Activated CD8-positive, alpha-beta T cell treated with anti-CD3 and anti-CD28 coated beads, Interleukin-2, amount 10 ng/mL, durations not matched to agents 7 days and 5 days (primary cell): ENCODE measurements around the gene FAM124B. TPM values are rescaled to one million over a fixed set of nuclear protein-coding genes. Genes with fewer than 3 reads are reported as not detected.
"Not testable (repeated sequence)": the region's sequence is repeated elsewhere in the genome, so short reads cannot be mapped to it uniquely, and the experiment has no call there.

ENCODE experiments used
- ATAC-seq: fragments of 150-1000 bp; cut with Tn5 transposase; one replicate; pipeline ENCODE4 v1.10.0; 2021; ENCODE audit warnings: moderate library complexity
- CTCF ChIA-PET: fragments of 350-600 bp; sonication (Branson Sonifier 250); formaldehyde crosslinking; loops from one replicate; lab custom pipeline; 2021; ENCODE audit warnings: antibody characterized with exemption; lab: Charles Lee
- POLR2A ChIA-PET: fragments of 350-600 bp; sonication (Branson Sonifier 250); formaldehyde crosslinking; loops from one replicate; lab custom pipeline; 2021; ENCODE audit warnings: antibody characterized with exemption; lab: Charles Lee
- DNase-seq: peaks from one replicate; pipeline ENCODE4 v3.0.0-alpha.2; 2020
- H3K27ac Mint-ChIP-seq: one replicate; pipeline ENCODE4 v1.8.0; 2021; ENCODE audit warnings: mild to moderate bottlenecking, mixed read lengths
- H3K27me3 Mint-ChIP-seq: one replicate; pipeline ENCODE4 v1.8.0; 2021; ENCODE audit warnings: low read depth, mixed read lengths
- H3K36me3 Mint-ChIP-seq: one replicate; pipeline ENCODE4 v1.8.0; 2021; ENCODE audit warnings: low read depth, mixed read lengths
- H3K4me1 Mint-ChIP-seq: one replicate; pipeline ENCODE4 v1.8.0; 2021; ENCODE audit warnings: low read depth, mixed read lengths
- H3K4me3 Mint-ChIP-seq: one replicate; pipeline ENCODE4 v1.8.0; 2021; ENCODE audit warnings: mild to moderate bottlenecking, mixed read lengths
- H3K9me3 Mint-ChIP-seq: one replicate; pipeline ENCODE4 v1.8.0; 2022; ENCODE audit warnings: mixed read lengths; ENCODE audit not compliant: insufficient read depth
- total RNA-seq, 2 experiments: library from RNA; stranded (reverse); gene quantifications; one replicate each; pipeline ENCODE4 v1.2.3, GENCODE V29; 2021

FAM124B gene
- total RNA-seq, 2 experiments from 2014 or later, result 0.16 to 0.21 TPM

DNA sequence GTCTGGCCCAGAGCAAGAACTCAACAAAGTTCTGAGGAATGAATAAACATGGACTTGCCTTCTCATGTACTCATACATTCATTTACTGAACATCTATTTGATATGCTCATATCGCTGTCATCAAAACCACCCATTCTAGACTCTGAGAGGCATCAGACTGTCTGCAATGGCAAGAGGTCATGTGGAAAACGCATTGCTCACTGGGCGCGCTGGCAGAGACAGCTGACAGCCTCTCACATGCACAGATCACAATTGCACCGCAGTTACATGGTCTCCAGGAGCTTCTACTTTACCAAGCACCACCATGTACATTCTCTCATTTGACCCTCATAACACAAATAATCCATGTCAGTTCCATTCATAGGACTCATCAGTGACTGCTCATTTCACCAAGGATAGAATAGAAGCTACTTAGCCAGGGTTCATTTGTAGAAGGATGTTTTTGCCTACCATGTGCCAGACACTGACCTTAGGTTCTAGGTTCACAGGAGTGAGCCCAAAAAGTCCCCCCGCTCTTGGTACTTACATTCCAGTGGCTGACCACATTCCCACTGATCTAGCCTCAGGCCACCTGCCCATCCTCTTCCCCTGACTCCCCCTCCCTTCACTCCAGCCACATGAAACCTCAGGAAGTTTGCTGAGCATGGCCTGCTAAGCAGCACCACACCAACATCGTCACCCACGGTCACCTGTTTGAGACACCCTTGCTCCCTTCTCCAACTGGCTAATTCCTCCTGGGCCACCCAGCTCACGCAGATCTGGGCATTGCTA is 6.1 kb downstream of the FAM124B start:
- ATAC-seq (no peak), DNase-seq (no peak)
- CTCF ChIA-PET, result no interaction called here
- H3K4me1 Mint-ChIP-seq, result no peaks in the 10 kb centered on the region
- no peaks in the 10 kb centered on the region for H3K36me3 Mint-ChIP-seq
- no peak overlapping the region for H3K27ac Mint-ChIP-seq
- H3K4me3 Mint-ChIP-seq, result no peak overlapping the region
- H3K9me3 Mint-ChIP-seq, result no peaks in the 10 kb centered on the region
- POLR2A ChIA-PET, result no interaction called here
- peaks cover 6% of the 10 kb centered on the region for H3K27me3 Mint-ChIP-seq

DNA sequence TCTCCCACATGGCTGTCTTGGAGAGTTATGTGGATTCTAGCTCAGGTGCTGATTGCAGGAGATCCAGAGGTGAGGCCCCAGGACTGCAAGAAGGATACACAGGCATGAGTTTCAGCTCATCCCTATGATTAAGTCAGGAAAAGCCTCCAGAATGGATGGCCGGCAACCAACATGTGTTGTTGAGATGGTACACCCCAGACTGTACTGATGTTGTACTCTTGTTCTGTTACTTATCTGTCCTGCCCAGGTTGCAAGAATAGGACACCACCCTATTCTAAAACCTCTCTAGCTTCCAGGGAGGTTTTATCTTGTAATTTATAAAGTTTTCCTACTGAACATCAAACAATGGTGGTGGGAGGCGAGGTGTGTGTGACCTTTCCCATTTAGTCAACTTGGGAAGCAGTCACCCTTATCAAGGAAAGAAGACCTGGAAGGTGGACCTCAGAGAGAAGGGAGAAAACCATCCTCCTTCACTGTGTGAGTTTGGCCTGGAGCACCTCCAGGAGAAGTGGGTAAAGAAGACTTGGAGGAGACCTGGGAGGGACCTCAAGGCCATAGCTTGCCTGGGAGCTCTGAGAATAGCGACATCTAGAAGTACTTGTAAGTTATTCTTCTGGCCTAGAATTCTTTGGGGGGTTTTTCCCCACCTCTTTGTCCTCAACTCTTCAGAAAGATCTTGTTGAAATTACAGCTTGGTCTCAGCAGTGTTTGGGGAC is 8.6 kb downstream of the FAM124B start:
- H3K9me3 Mint-ChIP-seq, result no peaks in the 10 kb centered on the region
- H3K4me3 Mint-ChIP-seq, result no peak overlapping the region
- ATAC-seq (no peak), DNase-seq (no peak)
- H3K4me1 Mint-ChIP-seq, result no peaks in the 10 kb centered on the region
- no peak overlapping the region for H3K27ac Mint-ChIP-seq
- CTCF ChIA-PET, result no interaction called here
- POLR2A ChIA-PET, result no interaction called here
- no peaks in the 10 kb centered on the region for H3K36me3 Mint-ChIP-seq
- peaks cover 4% of the 10 kb centered on the region for H3K27me3 Mint-ChIP-seq

DNA sequence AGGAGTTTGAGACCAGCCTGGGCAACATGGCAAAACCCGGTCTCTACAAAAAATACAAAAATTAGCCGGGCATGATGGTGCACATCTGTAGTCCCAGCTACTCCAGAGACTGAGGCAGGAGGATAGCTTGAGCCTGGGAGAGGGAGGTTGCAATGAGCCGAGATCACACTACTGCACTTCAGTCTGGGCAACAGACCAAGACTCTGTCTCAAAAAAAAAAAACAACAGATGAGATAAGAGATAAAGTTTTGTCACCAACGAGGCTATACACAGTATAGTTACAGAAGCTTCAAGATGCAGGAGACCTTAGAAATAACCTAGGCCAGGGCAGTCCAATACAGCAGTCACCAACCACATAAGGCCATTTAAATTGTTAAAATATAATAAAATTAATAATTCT is 9.4 kb downstream of the FAM124B start:
- ATAC-seq (no peak), DNase-seq (no peak)
- H3K4me1 Mint-ChIP-seq, result no peaks in the 10 kb centered on the region
- POLR2A ChIA-PET, result no interaction called here
- CTCF ChIA-PET, result no interaction called here
- no peak overlapping the region for H3K27ac Mint-ChIP-seq
- no peak overlapping the region for H3K4me3 Mint-ChIP-seq
- no peaks in the 10 kb centered on the region for H3K36me3 Mint-ChIP-seq
- peaks cover 5% of the 10 kb centered on the region for H3K27me3 Mint-ChIP-seq
- no peaks in the 10 kb centered on the region for H3K9me3 Mint-ChIP-seq

DNA sequence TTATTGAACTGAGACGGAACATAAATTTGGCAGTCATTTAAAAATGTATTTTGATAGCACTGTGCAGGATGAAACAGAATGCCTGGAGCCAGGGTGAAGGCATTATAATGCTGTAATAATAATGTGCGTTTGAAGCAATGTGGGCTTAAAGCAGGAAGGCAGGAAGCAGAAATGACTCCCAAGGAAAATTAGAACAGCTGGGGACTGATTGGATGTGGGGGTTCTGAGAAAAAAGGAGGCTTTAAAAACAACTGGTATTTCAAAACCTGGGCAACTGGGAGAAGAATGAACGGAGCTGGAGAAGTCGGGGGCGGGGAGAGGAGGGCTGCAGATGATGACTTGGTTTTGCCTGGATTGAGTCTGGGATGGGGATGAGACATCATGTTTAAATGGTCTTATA is 12.6 kb downstream of the FAM124B start:
- H3K27me3 Mint-ChIP-seq, result peaks cover 7% of the 10 kb centered on the region
- CTCF ChIA-PET, result no interaction called here
- H3K36me3 Mint-ChIP-seq, result no peaks in the 10 kb centered on the region

DNA sequence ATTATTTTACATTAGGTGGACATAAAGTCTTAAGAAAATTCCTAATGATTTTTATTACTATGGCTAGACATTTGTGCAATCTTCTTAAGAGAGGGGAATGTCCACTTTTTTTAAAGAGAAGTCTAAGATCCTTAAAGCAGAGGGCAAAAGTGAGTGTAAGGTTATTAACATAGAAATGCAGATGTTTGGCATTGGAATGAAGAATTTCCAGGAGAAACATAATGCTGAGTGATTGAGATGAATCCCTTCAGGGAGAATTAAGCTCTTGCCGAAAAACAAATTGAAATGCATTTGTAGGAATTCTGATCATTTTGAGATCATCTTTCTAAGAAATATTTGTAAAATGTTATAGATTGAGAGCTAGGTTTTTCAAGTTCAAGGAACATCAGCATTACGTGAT is 15.0 kb downstream of the FAM124B start:
- CTCF ChIA-PET, result interaction anchor here (1.6 to 3.3 kb wide), 2 partner anchors 18 to 264 kb away, joined by 3 to 12 read pairs; no protein-coding TSS in a partner anchor
- POLR2A ChIA-PET, result no interaction called here
- Mint-ChIP-seq H3K4me1 (no peaks in the 10 kb centered on the region), H3K9me3 (no peaks in the 10 kb centered on the region), H3K36me3 (no peaks in the 10 kb centered on the region), H3K27ac (no peak overlapping the region), H3K4me3 (no peak overlapping the region), H3K27me3 (peaks cover 3% of the 10 kb centered on the region)
- ATAC-seq (no peak), DNase-seq (no peak)

More for the DNA sequence above, 12.6 kb downstream of the FAM124B start:
- H3K9me3 Mint-ChIP-seq, result no peaks in the 10 kb centered on the region
- H3K4me3 Mint-ChIP-seq, result no peak overlapping the region
- H3K4me1 Mint-ChIP-seq, result no peaks in the 10 kb centered on the region
- POLR2A ChIA-PET, result no interaction called here
- no peak for ATAC-seq
- H3K27ac Mint-ChIP-seq, result no peak overlapping the region
- DNase-seq, result no peak

DNA sequence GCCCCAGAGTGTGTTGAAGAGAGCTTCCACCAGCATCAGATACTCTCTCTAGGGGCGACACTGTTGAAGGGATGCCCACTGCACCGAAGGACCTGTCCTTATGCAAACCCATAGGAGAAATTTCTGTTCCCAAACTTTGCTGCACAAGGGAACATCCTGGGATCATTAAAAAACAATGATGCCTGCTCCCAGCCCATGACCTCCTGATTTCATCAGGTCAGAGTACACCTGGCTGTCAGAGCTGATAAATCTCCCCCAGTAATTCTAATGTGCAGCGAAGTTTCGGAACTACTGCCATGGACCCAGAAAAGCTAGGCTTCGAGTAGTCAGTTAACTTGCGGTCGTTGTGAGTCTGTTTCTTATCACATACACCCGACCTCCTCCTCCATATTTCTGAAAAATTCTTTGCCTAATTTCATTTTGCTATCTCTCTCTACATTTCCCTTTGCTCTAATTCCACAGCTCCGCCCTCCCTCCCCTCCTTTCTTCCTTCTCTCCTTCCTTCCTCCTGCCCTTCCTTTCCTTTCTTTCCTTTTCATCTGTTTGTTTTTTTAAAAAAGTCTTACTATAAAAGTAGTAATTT is 18.8 kb downstream of the FAM124B start:
- CTCF ChIA-PET, result no interaction called here
- Mint-ChIP-seq H3K9me3 (no peaks in the 10 kb centered on the region), H3K27me3 (peaks cover 3% of the 10 kb centered on the region), H3K4me3 (no peak overlapping the region), H3K4me1 (no peaks in the 10 kb centered on the region), H3K27ac (no peak overlapping the region), H3K36me3 (no peaks in the 10 kb centered on the region)
- no peak for DNase-seq
- POLR2A ChIA-PET, result no interaction called here
- ATAC-seq, result no peak

DNA sequence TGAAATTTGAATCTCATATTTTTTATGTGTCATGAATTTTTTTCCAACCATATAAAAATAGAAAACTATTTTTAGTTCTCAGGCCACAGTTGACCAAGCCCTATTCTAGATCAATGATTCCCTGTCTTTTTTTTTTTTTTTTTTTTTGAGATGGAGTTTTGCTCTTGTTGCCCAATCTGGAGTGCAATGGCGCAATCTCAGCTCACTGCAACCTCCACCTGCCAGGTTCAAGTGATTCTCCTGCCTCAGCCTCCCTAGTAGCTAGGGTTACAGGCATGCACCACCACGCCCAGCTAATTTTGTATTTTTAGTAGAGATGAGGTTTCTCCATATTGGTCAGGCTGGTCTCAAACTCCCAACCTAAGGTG is 19.6 kb downstream of the FAM124B start:
- DNase-seq, POLR2A ChIA-PET, H3K4me1 Mint-ChIP-seq, H3K4me3 Mint-ChIP-seq, H3K36me3 Mint-ChIP-seq, H3K27ac Mint-ChIP-seq, H3K9me3 Mint-ChIP-seq, CTCF ChIA-PET, ATAC-seq, H3K27me3 Mint-ChIP-seq: not testable (repeated sequence)

DNA sequence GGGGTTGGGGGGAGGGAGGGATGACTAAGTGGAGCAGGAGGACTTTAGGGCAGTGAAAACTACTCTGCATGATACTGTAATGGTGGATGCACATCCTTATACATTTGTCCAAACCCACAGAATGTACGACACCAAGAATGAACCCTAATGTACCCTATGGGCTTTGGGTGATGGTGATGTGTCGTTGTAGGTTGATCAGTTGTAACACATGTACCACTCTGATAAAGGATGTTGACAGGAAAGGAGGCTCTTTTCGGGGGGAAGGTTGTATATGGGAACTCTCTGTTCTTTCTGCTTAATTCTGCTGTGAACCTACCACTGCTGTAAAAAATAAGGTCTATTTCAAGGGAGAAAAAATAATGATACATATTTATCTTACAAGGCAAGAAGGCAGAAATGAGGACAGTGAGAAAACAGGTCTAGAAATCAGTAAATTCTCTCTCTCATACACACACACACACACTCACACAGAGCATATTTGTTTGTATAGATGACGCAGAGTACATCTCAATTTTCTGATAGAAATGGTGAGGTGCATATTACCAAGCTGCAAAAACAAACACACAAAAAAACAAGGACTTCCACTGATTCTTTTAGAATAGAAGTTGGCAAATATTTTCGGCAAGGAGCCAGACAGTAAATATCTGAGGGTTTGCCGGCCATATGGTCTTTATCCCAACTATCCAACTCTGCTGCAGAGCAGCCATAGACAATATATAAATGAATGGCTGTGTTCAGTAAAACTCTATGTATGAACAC is 20.2 kb downstream of the FAM124B start:
- Mint-ChIP-seq H3K9me3 (no peaks in the 10 kb centered on the region), H3K36me3 (no peaks in the 10 kb centered on the region), H3K4me1 (no peaks in the 10 kb centered on the region), H3K27me3 (no peaks in the 10 kb centered on the region), H3K4me3 (no peak overlapping the region), H3K27ac (no peak overlapping the region)
- ATAC-seq (no peak), DNase-seq (no peak)
- ChIA-PET POLR2A (no interaction called here), CTCF (no interaction called here)

DNA sequence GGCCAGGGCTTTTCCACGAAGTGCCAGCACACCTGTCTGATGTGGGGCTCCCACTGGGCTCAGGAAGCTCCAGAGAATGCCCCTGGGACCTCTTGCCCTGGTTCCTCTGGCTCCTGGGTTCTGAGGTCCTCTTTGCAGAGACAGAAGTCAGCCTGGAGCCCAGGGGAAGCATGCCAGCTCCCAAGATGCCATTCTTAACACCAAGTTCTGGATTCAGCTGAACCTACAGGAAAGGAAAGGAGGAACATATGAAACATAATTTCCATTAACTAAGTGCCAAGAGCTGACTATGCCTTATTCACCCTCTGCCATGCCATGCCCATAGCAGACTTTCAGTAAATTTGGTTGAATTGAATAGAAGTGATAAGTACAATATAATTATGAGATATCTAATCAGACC is 21.9 kb downstream of the FAM124B start:
- no peaks in the 10 kb centered on the region for H3K36me3 Mint-ChIP-seq
- no peak for DNase-seq
- no peaks in the 10 kb centered on the region for H3K9me3 Mint-ChIP-seq
- ATAC-seq, result no peak
- H3K4me1 Mint-ChIP-seq, result no peaks in the 10 kb centered on the region
- ChIA-PET CTCF (interaction anchor here (2.3 kb wide), 1 partner anchor 11 kb away, joined by 12 read pairs; no protein-coding TSS in a partner anchor), POLR2A (no interaction called here)
- H3K27ac Mint-ChIP-seq, result no peak overlapping the region
- no peaks in the 10 kb centered on the region for H3K27me3 Mint-ChIP-seq
- no peak overlapping the region for H3K4me3 Mint-ChIP-seq

DNA sequence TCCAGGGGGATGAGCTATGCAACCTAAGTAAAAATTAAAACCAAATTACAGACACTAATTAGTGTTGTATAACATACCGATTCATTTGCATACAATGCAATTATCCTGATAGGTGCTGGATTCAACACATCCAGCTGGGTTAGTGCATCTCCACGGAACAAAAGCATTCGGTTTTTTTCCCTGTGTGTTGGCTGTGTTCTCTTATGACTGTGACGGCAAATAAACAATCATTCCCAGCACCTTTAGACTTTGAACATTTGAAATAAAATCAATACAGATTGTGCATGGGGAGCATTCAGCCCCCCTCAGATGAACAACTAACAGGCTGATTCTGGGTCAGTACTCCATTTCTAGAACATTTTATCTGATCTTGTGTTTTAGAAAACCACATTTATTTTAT is 22.7 kb downstream of the FAM124B start:
- H3K36me3 Mint-ChIP-seq, result no peaks in the 10 kb centered on the region
- ChIA-PET CTCF (interaction anchor here (2.3 kb wide), 1 partner anchor 10 kb away, joined by 12 read pairs; no protein-coding TSS in a partner anchor), POLR2A (no interaction called here)
- ATAC-seq (no peak), DNase-seq (no peak)
- no peaks in the 10 kb centered on the region for H3K9me3 Mint-ChIP-seq
- H3K4me1 Mint-ChIP-seq, result no peaks in the 10 kb centered on the region
- peaks cover 3% of the 10 kb centered on the region for H3K27me3 Mint-ChIP-seq
- H3K27ac Mint-ChIP-seq, result no peak overlapping the region
- H3K4me3 Mint-ChIP-seq, result no peak overlapping the region

DNA sequence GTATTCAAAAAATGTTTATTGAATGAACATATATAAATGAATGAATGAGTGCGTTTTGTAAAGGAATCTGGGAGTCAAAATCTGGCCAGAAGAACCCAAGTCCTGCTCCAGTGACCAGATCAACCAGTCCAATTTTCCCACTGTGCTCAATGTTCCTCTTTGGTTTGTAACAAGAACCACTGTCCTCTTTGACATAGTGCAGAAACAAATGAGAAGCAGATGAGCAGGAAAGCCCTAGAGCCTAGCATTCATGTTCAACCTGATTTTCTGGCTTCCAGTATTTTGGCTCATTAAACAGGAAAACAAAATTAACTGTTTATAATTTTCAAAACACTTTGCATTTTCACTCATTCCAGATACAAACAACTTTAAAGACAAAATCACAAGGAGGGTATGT is 23.2 kb downstream of the FAM124B start:
- Mint-ChIP-seq H3K4me3 (no peak overlapping the region), H3K36me3 (no peaks in the 10 kb centered on the region), H3K4me1 (no peaks in the 10 kb centered on the region), H3K9me3 (no peaks in the 10 kb centered on the region), H3K27me3 (peaks cover 3% of the 10 kb centered on the region), H3K27ac (no peak overlapping the region)
- POLR2A ChIA-PET, result no interaction called here
- CTCF ChIA-PET, result interaction anchor here (1.3 to 2.3 kb wide), 2 partner anchors 9 to 10 kb away, joined by 10 to 12 read pairs; no protein-coding TSS in a partner anchor
- ATAC-seq, result no peak
- DNase-seq, result no peak
